ENCODE results near the gene TMEM154.

GRCh38 chr4:152661649-152662048 lies 18.1 kb downstream of the TMEM154 start:
- TF ChIP-seq SPI1 (IDR thresholded peaks at IDR 0.05; ENCODE audit: low read depth, low read length) (no peak), POLR2AphosphoS5 (IDR thresholded peaks at IDR 0.05; ENCODE audit: low read depth, low read length) (no peak), TAF1 (IDR thresholded peaks at IDR 0.05; ENCODE audit: low read depth, low read length) (no peak)
